GM19238 (cell line): ENCODE measurements around the gene UCMA.
A peak's percentile ranks its signal among the peaks of the same experiment; 100 is the strongest.
"Not testable (repeated sequence)": the region's sequence is repeated elsewhere in the genome, so short reads cannot be mapped to it uniquely, and the experiment has no call there.

Experiments used
- DNase-seq: peaks from one replicate; pipeline ENCODE4 v3.0.0; 2011; ENCODE audit warnings: low spot score; ENCODE audit not compliant: insufficient read length

UCMA gene, protein sequence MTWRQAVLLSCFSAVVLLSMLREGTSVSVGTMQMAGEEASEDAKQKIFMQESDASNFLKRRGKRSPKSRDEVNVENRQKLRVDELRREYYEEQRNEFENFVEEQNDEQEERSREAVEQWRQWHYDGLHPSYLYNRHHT

GRCh38 chr10:13234172-13234571, at the start of gene UCMA:
Gene UCMA (minus strand): TSS chr10:13234374. CDS start chr10:13234258, 116 bp downstream.
- no peak for DNase-seq

DNA sequence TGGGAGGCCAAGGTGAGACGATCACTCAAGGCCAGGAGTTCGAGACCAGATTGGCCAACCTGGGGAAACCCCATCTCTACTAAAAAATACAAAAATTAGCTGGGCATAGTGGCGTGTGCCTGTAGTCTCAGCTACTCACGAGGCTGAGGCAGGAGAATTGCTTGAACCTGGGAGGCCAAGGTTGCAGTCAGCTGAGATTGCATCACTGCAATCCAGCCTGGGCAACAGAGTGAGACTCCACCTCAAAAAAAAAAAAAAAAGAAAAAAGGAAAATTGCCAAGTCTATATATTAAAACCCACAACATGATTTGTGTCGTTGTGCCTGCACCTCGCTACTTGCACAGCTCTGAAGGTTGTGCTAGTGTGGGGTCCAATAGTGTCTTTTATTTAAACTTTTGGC, 48.2 kb upstream of the UCMA start:
- DNase-seq: not testable (repeated sequence)

DNA sequence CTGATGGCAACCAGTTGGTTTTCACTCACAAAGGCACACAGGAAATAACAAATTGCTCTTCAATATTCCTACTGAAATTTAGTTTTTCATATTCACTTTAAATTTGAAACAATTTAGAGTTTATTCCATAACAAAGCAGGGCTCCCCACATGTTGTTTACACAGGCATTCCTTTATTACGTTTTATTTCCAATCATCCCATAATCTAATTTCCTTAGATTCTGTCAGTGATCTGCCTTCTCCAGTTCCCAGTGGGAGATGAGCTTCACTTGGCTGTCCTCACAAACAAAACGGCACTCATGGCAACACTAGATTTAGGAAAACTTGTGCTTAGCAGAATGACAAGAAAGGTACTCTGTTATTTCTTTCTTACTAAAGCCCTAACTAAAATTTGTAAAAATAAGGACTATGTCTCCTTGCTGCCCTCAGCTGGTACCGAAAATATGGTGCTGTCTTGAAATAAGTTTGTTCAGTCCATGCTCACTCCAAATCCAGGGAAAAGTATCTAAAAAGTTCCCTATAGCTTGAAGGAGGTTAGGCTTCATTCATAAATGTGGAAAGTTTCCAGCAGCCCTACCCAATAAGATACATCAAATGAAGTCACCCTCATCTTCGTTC, 42.7 kb upstream of the UCMA start:
- DNase-seq: no peak

GRCh38 chr10:13276146-13276545, 42.0 kb upstream of the UCMA start:
- DNase-seq: not testable (repeated sequence)

- no peak for DNase-seq
These were observed 38.0 kb upstream of the UCMA start for GRCh38 chr10:13272164-13272571.

DNA sequence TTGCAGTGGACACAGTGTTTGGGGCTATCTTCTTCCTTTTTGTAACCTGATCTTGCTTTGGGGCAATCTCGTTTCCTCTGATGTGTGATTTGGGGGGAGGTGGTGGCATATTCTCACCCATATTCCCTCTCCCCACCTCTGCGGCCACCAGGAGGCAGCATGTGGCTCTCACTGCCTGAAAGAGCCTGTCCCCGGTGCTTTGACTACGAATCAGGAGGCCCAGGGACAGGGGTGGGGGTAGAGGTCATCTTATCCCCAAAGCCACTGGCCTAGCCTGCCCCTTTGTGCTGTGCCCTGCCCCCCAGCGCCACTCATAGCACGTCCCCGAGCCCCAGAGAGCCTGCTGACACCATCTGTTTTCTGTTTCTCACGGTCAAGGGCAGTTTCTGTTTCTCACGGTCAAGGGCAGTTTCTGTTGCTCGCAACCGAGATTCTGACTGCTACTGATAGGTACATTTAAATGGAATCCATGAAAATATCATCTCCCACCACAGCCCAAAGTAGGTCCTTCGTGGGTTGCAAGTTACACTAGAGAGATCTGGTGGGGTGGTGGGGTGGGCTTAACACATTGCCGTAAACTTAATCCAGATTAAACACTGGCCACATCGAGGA, 37.5 kb upstream of the UCMA start:
- peak; percentile 48 for DNase-seq

DNA sequence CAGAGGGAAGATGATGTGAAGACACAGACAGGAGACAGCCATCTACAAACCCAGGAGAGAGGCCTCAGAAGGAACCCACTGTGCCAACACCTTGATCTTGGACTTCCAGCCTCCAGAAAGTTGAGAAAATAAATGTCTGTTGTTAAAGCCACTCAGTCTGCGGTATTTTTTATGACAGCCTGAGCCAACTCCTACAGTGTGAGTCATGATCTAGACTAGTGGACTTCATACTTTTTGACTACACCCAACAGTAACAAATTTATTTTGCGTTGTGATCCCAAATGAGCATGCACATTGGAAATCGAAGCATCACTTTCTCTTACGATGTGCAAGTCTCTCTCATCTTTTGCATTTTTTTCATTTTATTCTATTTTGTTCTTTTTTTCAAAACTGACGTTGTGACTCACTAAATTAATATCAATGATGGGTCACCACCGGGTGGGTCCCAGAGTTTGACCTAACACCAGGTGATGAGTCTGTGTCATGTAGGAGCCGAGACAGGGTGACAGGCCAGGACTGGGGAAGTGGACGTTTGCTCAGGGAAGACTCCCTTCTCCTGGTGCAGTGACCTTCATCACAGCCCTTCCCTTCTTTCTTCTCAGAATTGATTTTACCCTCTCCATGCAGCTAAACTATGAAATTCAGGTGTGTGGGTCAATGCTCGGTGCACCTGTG, 36.8 kb upstream of the UCMA start:
- no peak for DNase-seq

DNA sequence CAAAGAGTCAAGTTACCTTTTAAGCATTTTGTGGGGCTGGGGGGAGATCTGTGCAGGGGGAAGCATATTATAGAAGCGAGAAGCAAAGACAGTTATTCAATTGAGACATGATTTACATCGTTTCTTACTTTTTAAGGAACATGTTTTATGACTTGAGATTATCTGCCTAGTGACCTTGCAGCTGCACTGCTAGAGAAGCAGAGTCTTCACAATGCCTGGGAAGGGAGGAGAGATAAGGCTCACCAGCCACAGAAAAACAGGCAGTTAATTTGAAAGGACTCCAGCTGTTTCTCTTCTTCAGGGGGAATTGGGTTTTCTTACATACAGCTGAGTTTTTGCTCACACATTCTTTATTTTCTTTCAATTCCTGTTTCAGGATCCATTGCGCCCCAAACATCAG, 34.7 kb upstream of the UCMA start:
- DNase-seq: no peak

DNA sequence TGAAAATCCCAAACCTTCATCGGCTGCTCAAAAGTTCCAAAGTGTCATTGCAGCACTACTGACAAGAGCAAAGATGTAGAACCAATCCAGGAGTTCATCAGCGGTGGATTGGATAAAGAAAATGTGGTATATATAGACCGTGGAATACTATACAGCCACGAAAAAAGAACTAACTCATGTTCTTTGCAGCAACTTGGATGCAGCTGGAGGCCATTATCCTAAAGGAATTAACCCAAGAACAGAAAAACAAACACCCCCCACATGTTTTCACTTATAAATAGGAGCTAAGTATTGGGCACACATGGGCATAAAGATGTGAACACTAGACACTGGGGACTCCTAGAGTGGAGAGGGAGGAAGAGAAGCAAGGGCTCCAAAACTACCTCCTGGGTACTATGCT, 34.1 kb upstream of the UCMA start:
- no peak for DNase-seq

DNA sequence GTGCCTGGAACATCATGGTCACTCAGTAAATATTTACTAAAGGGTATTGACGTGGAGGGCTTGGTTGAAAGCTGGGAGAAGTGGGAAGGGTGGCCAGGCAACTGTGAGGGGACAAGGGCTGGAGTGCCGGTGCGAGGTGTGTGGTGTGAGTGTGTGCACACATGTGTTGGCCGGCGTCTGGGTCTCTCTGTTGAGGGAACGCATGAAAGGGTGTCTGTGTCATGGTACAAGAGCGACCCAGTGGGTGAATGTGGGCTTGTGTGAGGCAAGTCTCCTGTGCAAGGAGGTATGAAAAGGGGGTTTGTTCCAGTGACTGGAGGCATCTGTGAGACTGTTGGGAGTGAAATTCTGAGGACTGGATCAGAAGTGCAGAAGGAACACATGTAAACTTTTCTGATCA, 29.4 kb upstream of the UCMA start:
- no peak for DNase-seq

GRCh38 chr10:13262433-13262832, 28.3 kb upstream of the UCMA start:
- DNase-seq: no peak

- no peak for DNase-seq
These were observed 23.5 kb upstream of the UCMA start for GRCh38 chr10:13257621-13258140.

DNA sequence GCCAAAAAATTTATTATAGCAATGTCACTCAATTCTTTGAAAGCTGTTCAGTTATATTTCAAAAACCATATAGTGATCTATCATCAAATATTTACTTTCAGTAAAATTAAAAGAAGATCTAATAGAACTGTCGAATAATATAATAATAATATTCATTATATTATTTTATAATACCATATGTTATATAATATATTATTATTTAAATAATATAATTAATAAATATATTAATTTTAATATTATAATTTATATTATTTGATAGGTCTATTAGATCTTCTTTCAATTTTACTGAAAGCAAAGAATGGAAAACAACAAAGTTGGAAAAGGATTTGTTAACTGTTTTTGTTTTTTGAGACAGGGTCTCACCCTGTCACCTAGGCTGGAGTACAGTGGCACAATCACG, 22.5 kb upstream of the UCMA start:
- DNase-seq: no peak

GRCh38 chr10:13253726-13254125, 19.6 kb upstream of the UCMA start:
- no peak for DNase-seq

GRCh38 chr10:13247784-13248183, 13.6 kb upstream of the UCMA start:
- no peak for DNase-seq

- DNase-seq: no peak
These were observed 13.1 kb upstream of the UCMA start for GRCh38 chr10:13247246-13247645.

- not testable (repeated sequence) for DNase-seq
These were observed 8.1 kb upstream of the UCMA start for GRCh38 chr10:13242260-13242659.

GRCh38 chr10:13241613-13242012, 7.4 kb upstream of the UCMA start:
- no peak for DNase-seq

DNA sequence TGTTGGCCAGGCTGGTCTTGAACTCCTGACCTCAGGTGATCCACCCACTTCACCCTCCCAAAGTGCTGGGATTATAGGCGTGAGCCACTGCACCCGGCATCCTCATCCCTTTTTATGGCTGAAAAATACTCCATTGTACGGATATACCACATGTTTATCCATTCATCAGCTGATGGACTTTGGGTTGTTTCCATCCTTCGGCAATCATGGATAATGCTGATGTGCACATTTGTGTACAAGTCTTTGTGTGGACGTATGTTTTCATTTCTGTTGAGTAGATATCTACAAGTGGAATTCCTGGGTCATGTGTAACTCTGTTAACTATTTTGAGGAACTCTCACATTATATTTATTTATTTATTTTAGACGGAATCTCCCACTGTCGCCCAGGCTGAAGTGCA, 5.7 kb upstream of the UCMA start:
- no peak for DNase-seq

- DNase-seq: no peak
These were observed 4.3 kb upstream of the UCMA start for GRCh38 chr10:13238271-13239077.

- DNase-seq: no peak
These were observed 2.5 kb upstream of the UCMA start for GRCh38 chr10:13236638-13237037.
